ENCODE measurements around the gene AXDND1.
"Not testable (repeated sequence)": the region's sequence is repeated elsewhere in the genome, so short reads cannot be mapped to it uniquely, and the experiment has no call there.

The AXDND1 gene

DNA sequence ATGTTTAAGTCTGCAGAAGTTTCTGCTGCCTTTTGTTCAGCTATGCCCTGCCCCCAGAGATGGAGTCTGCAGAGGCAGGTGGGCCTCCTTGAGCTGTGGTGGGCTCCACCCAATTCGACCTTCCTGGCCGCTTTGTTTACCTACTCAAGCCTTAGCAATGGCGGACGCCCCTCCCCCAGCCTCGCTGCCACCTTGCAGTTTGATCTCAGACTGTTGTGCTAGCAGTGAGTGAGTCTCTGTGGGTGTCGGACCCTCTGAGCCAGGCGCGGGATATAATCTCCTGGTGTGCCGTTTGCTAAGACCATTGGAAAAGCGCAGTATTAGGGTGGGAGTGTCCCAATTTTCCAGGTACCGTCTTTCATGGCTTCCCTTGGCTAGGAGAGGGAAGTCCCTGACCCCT lies 99.9 kb downstream of the AXDND1 start:
- DNase-seq (ENCODE audit: low read depth in 2 of 2) = not testable (repeated sequence)

DNA sequence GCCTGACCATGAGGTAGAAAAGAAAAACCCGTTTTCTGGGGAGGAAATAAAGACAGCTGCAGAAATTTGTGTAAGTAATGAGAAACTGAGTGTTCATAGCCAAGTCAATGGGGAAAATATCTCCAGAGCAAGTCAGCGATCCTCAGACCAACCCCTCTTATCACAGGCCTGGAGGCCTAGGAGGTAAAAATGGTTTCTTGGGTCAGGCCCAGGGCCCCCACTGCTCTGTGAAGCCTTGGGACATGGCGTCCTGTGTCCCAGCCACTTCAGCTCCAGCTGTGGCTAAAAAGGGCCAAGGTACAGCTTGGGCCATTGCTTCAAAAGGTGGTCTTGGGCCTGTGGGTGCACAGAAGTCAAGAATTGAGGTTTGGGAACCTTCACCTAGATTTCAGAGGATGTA lies 108.9 kb downstream of the AXDND1 start:
- DNase-seq (ENCODE audit: low read depth in 2 of 2) = no peak

GRCh38 chr1:179476484-179476883 lies 110.7 kb downstream of the AXDND1 start:
- no peak for DNase-seq (ENCODE audit: low read depth in 2 of 2)

DNA sequence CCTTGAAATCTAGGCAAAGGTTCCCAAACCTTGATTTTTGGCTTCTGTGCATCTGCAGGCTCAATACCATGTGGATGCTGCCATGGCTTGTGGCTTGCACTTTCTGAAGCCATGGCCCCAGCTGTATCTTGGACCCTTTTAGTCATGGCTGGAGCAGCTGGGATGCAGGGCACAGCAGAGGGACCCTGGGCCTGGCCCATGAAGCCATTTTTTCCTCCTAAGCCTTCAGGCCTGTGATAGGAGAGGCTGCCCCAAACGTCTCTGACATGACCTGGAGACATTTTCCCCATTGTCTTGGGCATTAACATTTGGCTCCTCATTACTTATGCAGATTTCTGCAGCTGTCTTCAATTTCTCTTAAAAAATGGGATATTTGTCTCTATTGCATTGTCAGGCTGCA lies 112.6 kb downstream of the AXDND1 start:
- DNase-seq (ENCODE audit: low read depth in 2 of 2) = no peak

- DNase-seq (ENCODE audit: low read depth in 2 of 2) = no peak
These were observed 124.8 kb downstream of the AXDND1 start for GRCh38 chr1:179490611-179491010.

DNA sequence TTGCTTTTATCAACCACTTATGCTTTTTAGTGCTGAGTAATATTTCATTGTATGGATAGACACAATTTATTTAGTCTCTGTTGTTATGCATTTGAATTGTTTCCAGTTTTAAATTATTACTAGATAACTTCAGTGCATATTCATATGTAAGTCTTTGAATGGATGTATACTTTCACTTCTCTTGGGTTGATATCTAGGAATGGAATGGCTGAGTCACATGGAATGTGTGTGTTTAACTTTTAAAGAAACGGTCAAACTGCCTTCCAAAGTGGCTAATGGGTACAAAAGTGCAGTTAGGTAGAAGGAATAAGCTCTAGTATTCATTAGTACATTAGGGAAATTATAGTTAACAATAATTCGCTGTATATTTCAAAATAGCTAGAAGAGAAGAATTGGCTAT lies 127.6 kb downstream of the AXDND1 start:
- DNase-seq (ENCODE audit: low read depth in 2 of 2) = no peak

GRCh38 chr1:179506199-179506598 lies 140.4 kb downstream of the AXDND1 start:
- DNase-seq (ENCODE audit: low read depth in 2 of 2) = no peak

DNA sequence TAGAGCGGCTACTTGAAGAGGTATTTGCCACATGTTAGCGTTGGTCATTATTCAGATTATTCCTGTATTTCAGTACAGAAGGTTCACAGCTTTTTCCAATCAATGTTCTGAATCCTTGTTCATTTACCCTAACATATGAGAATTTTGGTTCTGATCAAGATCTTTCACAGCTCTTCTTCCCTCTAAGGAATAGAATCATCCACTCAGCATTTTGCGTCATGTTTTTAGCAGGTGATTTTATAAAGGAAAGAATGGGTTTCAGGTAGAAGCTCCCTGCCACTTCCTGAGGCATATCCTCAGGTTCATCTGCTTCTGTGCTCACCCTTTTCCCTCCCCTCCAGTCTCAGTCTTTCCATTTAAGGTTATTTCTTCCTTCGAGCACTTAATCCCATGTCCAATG lies 143.6 kb downstream of the AXDND1 start:
- DNase-seq (ENCODE audit: low read depth in 2 of 2) = no peak

GRCh38 chr1:179510038-179510437 lies 144.3 kb downstream of the AXDND1 start:
- DNase-seq (ENCODE audit: low read depth in 2 of 2) = no peak

GRCh38 chr1:179516976-179517705 lies 151.4 kb downstream of the AXDND1 start:
- no peak for DNase-seq (ENCODE audit: low read depth in 2 of 2)

- not testable (repeated sequence) for DNase-seq (ENCODE audit: low read depth in 2 of 2)
These were observed 152.8 kb downstream of the AXDND1 start for GRCh38 chr1:179518544-179518943.

DNA sequence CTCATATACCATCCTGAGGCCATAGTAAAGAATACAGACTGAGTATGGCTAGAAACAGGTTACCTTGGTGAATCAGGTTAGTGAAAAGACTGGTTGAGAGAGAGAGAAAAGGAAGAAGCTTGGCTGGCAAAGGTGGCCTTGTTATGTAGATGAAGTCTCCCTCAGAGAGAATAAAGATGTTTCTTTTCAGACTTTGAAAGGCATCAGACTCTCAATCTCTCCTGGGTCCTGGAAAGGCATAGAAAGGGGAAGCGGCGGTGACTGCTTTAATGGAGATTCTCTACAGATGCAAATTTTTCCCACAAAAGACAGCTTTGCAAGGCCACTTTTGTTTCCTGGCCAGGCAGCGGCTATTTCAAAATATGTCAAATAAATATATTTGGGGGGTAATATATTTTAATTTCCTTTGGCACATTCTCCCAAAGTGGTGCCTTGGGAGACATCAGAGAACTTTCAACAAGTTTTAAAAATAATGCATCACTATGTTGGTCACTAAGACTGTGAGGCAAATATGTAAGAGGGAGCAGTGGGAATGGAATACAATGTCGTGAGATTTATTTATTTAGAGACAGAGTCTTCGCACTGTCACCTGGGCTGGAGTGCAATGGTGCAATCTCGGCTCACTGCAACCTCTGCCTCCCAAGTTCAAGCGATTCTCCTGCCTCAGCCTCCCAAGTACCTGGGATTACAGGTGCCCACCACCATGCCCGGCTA lies 163.9 kb downstream of the AXDND1 start:
- no peak for DNase-seq (ENCODE audit: low read depth in 2 of 2)

GRCh38 chr1:179530352-179530751 lies 164.6 kb downstream of the AXDND1 start:
- no peak for DNase-seq (ENCODE audit: low read depth in 2 of 2)

DNA sequence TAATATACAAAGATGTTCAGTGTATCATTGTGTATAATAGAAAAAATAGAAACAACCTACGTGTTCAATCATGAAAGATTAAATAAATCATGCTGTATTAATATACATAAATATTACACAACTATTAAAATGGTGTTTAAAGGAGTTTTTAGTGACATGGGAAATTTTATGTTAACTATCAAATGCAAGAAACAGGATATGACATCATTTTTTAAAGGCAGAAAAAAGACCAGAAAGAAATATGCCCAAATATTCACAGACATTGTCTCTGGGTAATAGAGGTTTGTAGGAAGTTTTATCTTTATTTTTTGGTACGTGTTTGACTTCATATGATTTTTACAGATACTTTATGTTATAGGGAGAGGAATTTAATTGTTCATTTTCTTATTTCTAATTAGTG lies 176.0 kb downstream of the AXDND1 start:
- no peak for DNase-seq (ENCODE audit: low read depth in 2 of 2)

- DNase-seq (ENCODE audit: low read depth in 2 of 2) = no peak
These were observed 179.6 kb downstream of the AXDND1 start for GRCh38 chr1:179545321-179545720.

DNA sequence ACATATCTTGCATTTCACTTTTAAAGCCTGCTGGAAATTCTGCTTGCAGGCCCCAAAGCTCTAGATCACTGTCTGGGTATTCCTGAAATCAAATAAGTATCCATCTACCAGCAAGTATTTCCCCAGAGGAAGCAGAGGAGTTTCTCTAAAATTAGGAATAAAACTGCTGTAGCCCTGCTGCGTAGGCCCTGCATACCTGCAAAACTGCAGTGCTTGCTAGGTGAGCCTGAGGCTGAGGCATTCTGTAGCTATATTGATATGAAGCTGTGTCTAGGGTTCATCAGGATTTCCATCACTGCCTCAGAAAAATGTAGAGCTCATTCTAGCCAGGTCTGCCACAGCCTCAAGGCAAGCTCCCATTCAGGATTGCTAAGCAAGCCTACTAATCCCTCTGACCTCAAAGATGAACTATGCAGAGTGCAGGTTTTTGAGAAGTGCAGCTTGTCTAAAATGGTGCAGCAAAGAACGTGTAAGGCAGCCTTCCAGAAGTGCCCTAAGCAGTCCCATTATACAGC lies 181.3 kb downstream of the AXDND1 start:
- no peak for DNase-seq (ENCODE audit: low read depth in 2 of 2)

DNA sequence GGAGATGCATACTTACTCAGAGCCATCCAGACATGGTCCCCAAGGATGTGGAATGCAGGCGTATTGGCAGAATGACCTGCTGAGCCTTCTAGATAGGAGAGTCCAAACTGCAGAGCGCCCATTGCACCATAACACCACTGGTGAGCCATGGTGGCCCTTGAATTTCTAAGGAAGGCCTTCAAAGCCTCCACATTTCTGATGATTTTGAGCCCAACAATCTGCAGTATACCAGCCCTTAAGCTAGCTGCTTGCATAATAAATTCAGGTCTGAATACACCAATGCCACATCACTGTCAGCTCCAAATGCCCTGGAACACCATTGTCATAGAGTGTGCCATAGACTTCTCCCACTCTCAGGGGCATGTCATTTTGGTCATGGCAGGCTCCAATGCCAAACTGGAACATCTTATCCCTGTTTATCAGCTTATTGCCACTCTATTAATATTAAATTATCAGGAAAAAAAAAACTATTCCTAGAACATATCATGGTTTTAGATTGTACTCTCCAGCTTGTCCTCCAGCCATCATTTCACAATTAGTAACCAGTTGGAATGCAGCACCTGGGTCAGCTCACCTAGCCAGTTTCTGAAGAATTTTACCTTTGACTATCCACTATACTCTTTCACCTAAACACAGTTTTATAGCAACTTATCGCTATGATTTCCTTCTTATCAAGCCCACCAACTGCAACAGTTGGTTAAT lies 183.0 kb downstream of the AXDND1 start:
- no peak for DNase-seq (ENCODE audit: low read depth in 2 of 2)

DNA sequence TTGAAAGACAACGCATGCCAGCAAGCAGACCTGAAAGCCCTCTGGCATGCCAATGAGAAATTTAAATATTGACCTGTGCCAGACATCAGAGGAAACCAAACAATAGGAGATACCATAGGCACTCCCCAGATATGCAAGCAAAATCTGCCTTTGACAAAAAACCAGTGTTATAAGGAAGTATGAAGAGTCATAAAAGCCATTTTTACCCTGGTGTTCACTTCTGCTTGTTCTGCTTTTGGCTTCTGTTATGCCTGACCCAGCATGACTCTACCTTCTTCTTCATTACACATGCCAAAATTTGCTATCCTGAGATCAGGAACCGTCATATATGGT lies 183.6 kb downstream of the AXDND1 start:
- no peak for DNase-seq (ENCODE audit: low read depth in 2 of 2)

GRCh38 chr1:179550746-179551682 lies 185.2 kb downstream of the AXDND1 start:
- peak; percentile 19 to 20 for DNase-seq (ENCODE audit: low read depth in 2 of 2)

GRCh38 chr1:179554427-179554826 lies 188.7 kb downstream of the AXDND1 start:
- DNase-seq (ENCODE audit: low read depth in 2 of 2) = no peak

GRCh38 chr1:179558078-179558477 lies 192.3 kb downstream of the AXDND1 start:
- no peak for DNase-seq (ENCODE audit: low read depth in 2 of 2)
